Sigmoid colon (tissue), 7 donors: ENCODE data around the gene PRRT4. TPM values are rescaled to one million over a fixed set of nuclear protein-coding genes. Genes with fewer than 3 reads are reported as not detected.

Experiments used
- DNase-seq: peaks from one replicate; pipeline ENCODE4 v3.0.0-alpha.2; 2019
- H3K27ac ChIP-seq, 4 donors: fragments of 200-600 bp; sonication (generic); one replicate each; pipeline ENCODE4 v1.5.1; 2016 to 2019; ENCODE audit warnings: mild to moderate bottlenecking in 1 of 4
- H3K27me3 ChIP-seq, 3 donors: fragments of 200-600 bp; sonication (generic); one replicate each; pipeline ENCODE4 v1.5.1; 2019; ENCODE audit warnings: mild to moderate bottlenecking in 1 of 3
- H3K36me3 ChIP-seq, 4 donors: fragments of 200-600 bp; sonication (generic); one replicate each; pipeline ENCODE4 v1.5.1; 2016 to 2019
- H3K4me1 ChIP-seq, 4 donors: fragments of 200-600 bp; sonication (generic); one replicate each; pipeline ENCODE4 v1.5.1; 2017 to 2019
- H3K4me3 ChIP-seq, 4 donors: fragments of 200-600 bp; sonication (generic); one replicate each; pipeline ENCODE4 v1.5.1; 2017 to 2019; ENCODE audit warnings: mild to moderate bottlenecking in 2 of 4, moderate library complexity in 1 of 4
- H3K9me3 ChIP-seq, 4 donors: fragments of 200-600 bp in 3 of 4; sonication (generic) in 3 of 4; one replicate each; pipeline versions ENCODE4 v1.5.1 to v1.6.1; 2013 to 2019
- EP300 ChIP-seq, 4 donors: sonication (generic); formaldehyde crosslinking; IDR thresholded peaks; one replicate each; pipeline ENCODE4 v1.6.1; 2017; ENCODE audit warnings: antibody characterized with exemption in 4 of 4
- POLR2A ChIP-seq, 2 donors: fragments of 450-650 bp; IDR thresholded peaks; one replicate each; pipeline ENCODE4 v1.6.1; 2016; ENCODE audit warnings: antibody characterized with exemption in 2 of 2, mild to moderate bottlenecking in 2 of 2, moderate library complexity in 2 of 2
- POLR2AphosphoS5 ChIP-seq, 4 donors: sonication (generic); formaldehyde crosslinking; IDR thresholded peaks; one replicate each; pipeline ENCODE4 v1.6.1; 2017; ENCODE audit warnings: antibody characterized with exemption in 4 of 4
- WGBS, 2 donors: extraction: QIAGEN DNeasy Blood & Tissue Kit; methylation state at CpG; one replicate each; pipeline ENCODE4 v1.1.7; 2013; 5-methylcytosine and 5-hydroxymethylcytosine counted together
- intact Hi-C: fragments of 100-400 bp; cut with DNase I; formaldehyde crosslinking; loops from one replicate; pipeline ENCODE4 v1.15.1; 2023
- polyA plus RNA-seq, 3 donors: library from polyadenylated mRNA; stranded (reverse); fragments of 200-250 nt; gene quantifications; one replicate each; pipeline ENCODE4 v1.2.3, GENCODE V29; 2013
- total RNA-seq, 4 donors: library from RNA; depleted of rRNA; stranded (reverse); fragments of >200 nt; gene quantifications; one replicate each; pipeline ENCODE4 v1.1.0, GENCODE V29; 2016
- TF ChIP-seq, protein P1 (sequence below), 4 experiments: fragments of 450-650 bp in 3 of 4; fragments of 200-600 bp in 1 of 4; IDR thresholded peaks; one replicate each; pipeline ENCODE4 v1.5.1; 2016 to 2019; ENCODE audit warnings: antibody characterized with exemption in 4 of 4, mild to moderate bottlenecking in 3 of 4, moderate library complexity in 2 of 4
- donor health status: healthy with polysubstance abuse.
- donor health status: Bipolar disorder and iron deficiency.
- donor health status: healthy.

PRRT4 gene
- total and polyA plus RNA-seq, 7 donors, result 0.27 to 1.1 (median 0.83) TPM; not detected in 2

DNA sequence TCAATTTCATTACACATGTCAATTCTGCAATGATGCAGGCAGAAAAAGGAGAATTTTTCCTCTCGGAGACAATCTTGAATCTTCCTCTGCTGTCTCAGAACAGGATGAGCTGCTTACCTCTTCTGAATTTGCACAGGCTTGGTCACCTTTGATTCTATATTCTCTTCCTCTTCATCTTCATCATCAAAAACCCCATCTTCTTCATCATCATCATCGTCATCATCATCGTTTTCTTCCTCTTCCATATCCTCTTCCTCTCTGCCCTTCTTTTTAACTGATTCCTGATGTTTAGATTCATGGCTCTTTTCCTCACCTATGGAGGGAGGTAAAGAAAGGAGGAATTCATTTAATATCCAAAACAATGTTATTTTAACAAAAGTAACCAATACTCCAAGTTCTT, 25.8 kb downstream of the PRRT4 start:
- no peak for DNase-seq
- 94 to 96% methylated on average over 3 of the region's 3 CpGs for WGBS, 2 donors
- Histone ChIP-seq H3K9me3 (no peaks in the 10 kb centered on the region), H3K4me3 (no peak overlapping the region), H3K36me3 (peaks cover 16 to 95% (median 66%) of the 10 kb centered on the region in 4 donors), H3K27me3 (no peaks in the 10 kb centered on the region), H3K27ac (no peak overlapping the region), H3K4me1 (peaks cover 0 to under 1% (median 0%) of the 10 kb centered on the region in 4 donors)
- no peak for TF ChIP-seq POLR2AphosphoS5 (IDR thresholded peaks at IDR 0.05)
- TF ChIP-seq, protein P1, sequence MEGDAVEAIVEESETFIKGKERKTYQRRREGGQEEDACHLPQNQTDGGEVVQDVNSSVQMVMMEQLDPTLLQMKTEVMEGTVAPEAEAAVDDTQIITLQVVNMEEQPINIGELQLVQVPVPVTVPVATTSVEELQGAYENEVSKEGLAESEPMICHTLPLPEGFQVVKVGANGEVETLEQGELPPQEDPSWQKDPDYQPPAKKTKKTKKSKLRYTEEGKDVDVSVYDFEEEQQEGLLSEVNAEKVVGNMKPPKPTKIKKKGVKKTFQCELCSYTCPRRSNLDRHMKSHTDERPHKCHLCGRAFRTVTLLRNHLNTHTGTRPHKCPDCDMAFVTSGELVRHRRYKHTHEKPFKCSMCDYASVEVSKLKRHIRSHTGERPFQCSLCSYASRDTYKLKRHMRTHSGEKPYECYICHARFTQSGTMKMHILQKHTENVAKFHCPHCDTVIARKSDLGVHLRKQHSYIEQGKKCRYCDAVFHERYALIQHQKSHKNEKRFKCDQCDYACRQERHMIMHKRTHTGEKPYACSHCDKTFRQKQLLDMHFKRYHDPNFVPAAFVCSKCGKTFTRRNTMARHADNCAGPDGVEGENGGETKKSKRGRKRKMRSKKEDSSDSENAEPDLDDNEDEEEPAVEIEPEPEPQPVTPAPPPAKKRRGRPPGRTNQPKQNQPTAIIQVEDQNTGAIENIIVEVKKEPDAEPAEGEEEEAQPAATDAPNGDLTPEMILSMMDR (IDR thresholded peaks at IDR 0.05), result no peak
- no peak for TF ChIP-seq EP300 (IDR thresholded peaks at IDR 0.05)
- no peak for TF ChIP-seq POLR2A (IDR thresholded peaks at IDR 0.05)
- intact Hi-C loops, result no loop called here

DNA sequence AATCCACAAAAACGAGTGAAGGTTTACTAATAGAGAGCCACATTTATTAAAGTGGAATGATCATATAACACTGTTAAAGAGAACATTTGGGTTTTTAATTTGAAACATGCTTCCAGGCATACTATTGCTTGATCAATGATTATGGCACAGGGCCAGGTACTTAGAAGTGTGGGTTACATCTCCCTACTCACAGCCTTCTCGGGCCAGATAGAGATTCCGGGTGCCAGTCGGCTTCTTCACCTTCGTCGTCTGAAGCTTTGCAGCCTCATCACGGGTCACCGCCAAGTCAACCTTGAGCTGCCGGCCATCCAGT, 37.2 kb downstream of the PRRT4 start:
- TF ChIP-seq POLR2AphosphoS5 (IDR thresholded peaks at IDR 0.05), result no peak
- TF ChIP-seq, protein P1 (IDR thresholded peaks at IDR 0.05), result no peak
- TF ChIP-seq POLR2A (IDR thresholded peaks at IDR 0.05), result no peak
- no peak for TF ChIP-seq EP300 (IDR thresholded peaks at IDR 0.05)
- no peak overlapping the region for H3K27ac ChIP-seq
- WGBS, 2 donors, result 95 to 96% methylated on average over 9 of the region's 9 CpGs

DNA sequence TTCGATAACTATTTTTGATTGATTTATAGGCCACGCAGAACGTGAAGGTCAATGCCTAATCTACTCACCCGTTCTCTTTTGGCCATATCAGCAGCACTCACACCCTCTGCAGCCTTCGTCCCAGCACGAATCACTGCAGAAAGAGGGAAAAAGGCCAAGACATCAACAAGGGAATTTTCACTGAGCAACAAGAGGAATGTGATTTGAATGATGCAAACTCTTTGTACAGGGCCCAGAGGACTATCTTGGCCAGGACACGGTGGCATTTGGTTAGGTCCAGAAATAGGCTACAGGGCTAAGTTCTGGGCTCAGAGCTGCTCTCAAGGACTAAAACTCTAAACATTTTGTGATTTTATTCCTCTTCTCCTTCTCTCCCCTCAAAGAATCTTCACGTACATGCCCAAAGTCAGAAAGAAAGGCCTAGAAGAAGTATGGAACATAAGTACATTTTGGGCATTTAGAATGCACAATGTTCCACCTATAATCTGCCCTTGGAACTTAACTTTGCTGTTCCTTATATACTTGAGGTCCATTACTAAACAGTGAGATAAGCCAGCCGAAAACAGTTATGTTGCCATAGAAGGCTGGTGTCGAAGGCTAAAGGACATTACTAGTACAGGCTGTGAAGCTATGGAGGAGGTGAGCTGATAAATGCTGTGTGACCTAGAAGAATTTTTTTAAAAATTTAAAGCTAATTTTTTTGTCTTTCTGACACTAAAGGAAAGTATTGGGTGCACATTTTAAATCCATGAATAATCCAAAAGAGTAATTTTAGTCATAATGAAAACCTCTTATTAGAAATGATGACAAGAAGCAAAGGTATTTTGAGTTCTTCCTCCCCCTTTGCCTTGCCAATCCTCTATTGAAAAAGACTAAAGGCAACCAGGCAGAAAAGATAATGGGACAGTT, 37.8 kb downstream of the PRRT4 start:
- TF ChIP-seq POLR2AphosphoS5 (IDR thresholded peaks at IDR 0.05) (no peak), EP300 (IDR thresholded peaks at IDR 0.05) (no peak), POLR2A (IDR thresholded peaks at IDR 0.05) (no peak)
- TF ChIP-seq, protein P1 (IDR thresholded peaks at IDR 0.05), result no peak
- intact Hi-C loops, result no loop called here
- no peaks in the 10 kb centered on the region for H3K27me3 ChIP-seq
- H3K4me3 ChIP-seq, result no peak overlapping the region
- peaks cover 21 to 99% (median 42%) of the 10 kb centered on the region in 4 donors for H3K36me3 ChIP-seq
- H3K9me3 ChIP-seq, result no peaks in the 10 kb centered on the region
- no peaks in the 10 kb centered on the region for H3K4me1 ChIP-seq
- WGBS, 2 donors, result 88 to 93% methylated on average over 10 of the region's 10 CpGs
- no peak overlapping the region for H3K27ac ChIP-seq
- no peak for DNase-seq

More for the DNA sequence above, 37.2 kb downstream of the PRRT4 start:
- H3K9me3 ChIP-seq, result no peaks in the 10 kb centered on the region
- intact Hi-C loops, result no loop called here
- no peaks in the 10 kb centered on the region for H3K4me1 ChIP-seq
- H3K36me3 ChIP-seq, result peaks cover 21 to 99% (median 39%) of the 10 kb centered on the region in 4 donors
- DNase-seq, result no peak
- H3K27me3 ChIP-seq, result no peaks in the 10 kb centered on the region
- H3K4me3 ChIP-seq, result no peak overlapping the region

DNA sequence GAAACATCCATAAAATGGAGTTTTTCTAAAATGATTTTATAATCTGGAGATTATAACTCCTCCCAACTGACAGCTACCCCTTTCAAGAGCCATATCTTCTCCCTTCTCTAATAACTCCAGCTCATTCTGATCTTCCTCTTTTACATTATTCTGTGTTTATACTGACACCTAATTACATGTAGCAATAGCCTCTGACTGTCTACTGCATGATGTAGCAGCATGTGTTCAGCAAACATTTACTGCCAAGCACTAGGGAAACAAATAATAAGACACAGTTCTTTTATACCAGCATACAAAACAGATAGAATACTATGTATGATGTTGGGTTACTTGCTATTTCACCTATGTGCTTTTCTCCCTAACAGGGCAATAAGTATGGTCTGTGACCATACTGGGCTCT, 38.5 kb downstream of the PRRT4 start:
- no peaks in the 10 kb centered on the region for H3K9me3 ChIP-seq
- peaks cover 21 to 99% (median 45%) of the 10 kb centered on the region in 4 donors for H3K36me3 ChIP-seq
- no peaks in the 10 kb centered on the region for H3K4me1 ChIP-seq
- H3K27ac ChIP-seq, result no peak overlapping the region
- intact Hi-C loops, result no loop called here
- H3K27me3 ChIP-seq, result no peaks in the 10 kb centered on the region
- DNase-seq, result no peak
- no peak overlapping the region for H3K4me3 ChIP-seq
- TF ChIP-seq, protein P1 (IDR thresholded peaks at IDR 0.05), result no peak
- TF ChIP-seq POLR2A (IDR thresholded peaks at IDR 0.05), result no peak
- no peak for TF ChIP-seq EP300 (IDR thresholded peaks at IDR 0.05)
- TF ChIP-seq POLR2AphosphoS5 (IDR thresholded peaks at IDR 0.05), result no peak
